MM.1S (cell line): ENCODE results near the gene C8G.

Experiments
- DNase-seq: peaks from one replicate; pipeline ENCODE4 v3.0.0-alpha.2; 2015
- H2AFZ ChIP-seq: fragments of 300-600 bp; sonication (generic); 2 replicates; pipeline ENCODE4 v1.6.0; 2016; ENCODE audit warnings: antibody characterized with exemption, low read length
- H3F3A ChIP-seq: fragments of 300-600 bp; sonication (generic); 2 replicates; pipeline ENCODE4 v1.6.1; 2016; ENCODE audit warnings: mild to moderate bottlenecking, antibody characterized with exemption, low read length, moderate library complexity, mixed read lengths; ENCODE audit not compliant: insufficient read depth
- H3K27ac ChIP-seq: fragments of 300-600 bp; sonication (generic); 2 replicates; pipeline ENCODE4 v1.5.1; 2016; ENCODE audit warnings: mild to moderate bottlenecking, low read length
- H3K27me3 ChIP-seq: fragments of 300-600 bp; sonication (generic); replicated peaks from 2 replicates; pipeline ENCODE4 v1.6.0; 2016; ENCODE audit warnings: low read length; ENCODE audit not compliant: insufficient read depth
- H3K36me3 ChIP-seq: fragments of 300-600 bp; sonication (generic); replicated peaks from 2 replicates; pipeline ENCODE4 v1.6.1; 2016; ENCODE audit warnings: mild to moderate bottlenecking, low read length, mixed read lengths; ENCODE audit not compliant: insufficient read depth
- H3K4me1 ChIP-seq: fragments of 300-600 bp; sonication (generic); 2 replicates; pipeline ENCODE4 v1.6.1; 2016; ENCODE audit warnings: low read length, mixed read lengths
- H3K4me2 ChIP-seq: fragments of 300-600 bp; sonication (generic); 2 replicates; pipeline ENCODE4 v1.6.0; 2016; ENCODE audit warnings: low read depth, low read length
- H3K4me3 ChIP-seq: fragments of 300-600 bp; sonication (generic); 2 replicates; pipeline ENCODE4 v1.5.1; 2016; ENCODE audit warnings: low read length, mixed read lengths
- H3K79me2 ChIP-seq: fragments of 300-600 bp; sonication (generic); 2 replicates; pipeline ENCODE4 v1.6.1; 2016; ENCODE audit warnings: mixed run types, low read length, mixed read lengths
- H3K9ac ChIP-seq: fragments of 300-600 bp; sonication (generic); 2 replicates; pipeline ENCODE4 v1.6.1; 2016; ENCODE audit warnings: low read length, mixed read lengths
- H3K9me2 ChIP-seq: fragments of 300-600 bp; sonication (generic); replicated peaks from 2 replicates; pipeline ENCODE4 v1.6.1; 2016; ENCODE audit warnings: mild to moderate bottlenecking, low read length, mixed read lengths; ENCODE audit not compliant: insufficient read depth
- H3K9me3 ChIP-seq: fragments of 300-600 bp; sonication (generic); replicated peaks from 2 replicates; pipeline ENCODE4 v1.6.1; 2016; ENCODE audit warnings: mild to moderate bottlenecking, low read length, mixed read lengths; ENCODE audit not compliant: insufficient read depth
- H4K20me1 ChIP-seq: fragments of 300-600 bp; sonication (generic); 2 replicates; pipeline ENCODE4 v1.6.1; 2016; ENCODE audit warnings: mild to moderate bottlenecking, low read length, moderate library complexity, mixed read lengths; ENCODE audit not compliant: insufficient read depth
- CTCF ChIP-seq: fragments of 300-600 bp; sonication (generic); IDR thresholded peaks from 2 replicates; pipeline ENCODE4 v1.5.1; 2016; ENCODE audit warnings: antibody characterized with exemption, low read length, mixed read lengths
- EZH2 ChIP-seq: fragments of 300-600 bp; sonication (generic); optimal IDR thresholded peaks from 2 replicates; pipeline ENCODE3; 2017; ENCODE audit warnings: low read depth, mild to moderate bottlenecking, antibody characterized with exemption, low read length, mixed read lengths
- EZH2phosphoT487 ChIP-seq: fragments of 300-600 bp; sonication (generic); IDR thresholded peaks from 2 replicates; pipeline ENCODE4 v1.6.1; 2018; ENCODE audit warnings: antibody characterized with exemption, low read length

C8G gene

GRCh38 chr9:136951541-136952320 is 6.7 kb downstream of the C8G start, which contains the start of gene LCN12:
Gene LCN12 (plus strand): TSS chr9:136952273. CDS start chr9:136952328, 55 bp downstream.
- Histone ChIP-seq H3K9me3 (no peaks in the 10 kb centered on the region), H3K4me1 (peaks cover 6% of the 10 kb centered on the region; the same call in 1 of the 2 replicates), H4K20me1 (no peaks in the 10 kb centered on the region), H3F3A (no peaks in the 10 kb centered on the region), H3K27me3 (peaks cover 37% of the 10 kb centered on the region), H3K27ac (no peak within 1 kb of the TSS), H3K4me2 (no peak within 1 kb of the TSS), H3K36me3 (no peaks in the 10 kb centered on the region), H3K9ac (no peak within 1 kb of the TSS), H3K79me2 (no peaks in the 10 kb centered on the region), H2AFZ (no peak within 1 kb of the TSS), H3K9me2 (no peaks in the 10 kb centered on the region), H3K4me3 (no peak within 1 kb of the TSS)
- no peak for DNase-seq
- TF ChIP-seq CTCF (no peak), EZH2 (no peak), EZH2phosphoT487 (no peak)

GRCh38 chr9:136952321-136952850 is 7.3 kb downstream of the C8G start:
- no peaks in the 10 kb centered on the region for H3K36me3 ChIP-seq
- no peak overlapping the region for H3K27ac ChIP-seq
- no peaks in the 10 kb centered on the region for H3K79me2 ChIP-seq
- no peak overlapping the region for H3K4me3 ChIP-seq
- no peaks in the 10 kb centered on the region for H3K9me3 ChIP-seq
- peaks cover 6% of the 10 kb centered on the region; the same call in 1 of the 2 replicates for H3K4me1 ChIP-seq
- no peaks in the 10 kb centered on the region for H4K20me1 ChIP-seq
- no peak for DNase-seq
- no peak for TF ChIP-seq EZH2phosphoT487
- TF ChIP-seq CTCF: no peak
- no peak for TF ChIP-seq EZH2
- H3K4me2 ChIP-seq: no peak overlapping the region
- peaks cover 38% of the 10 kb centered on the region for H3K27me3 ChIP-seq
- H2AFZ ChIP-seq: no peak overlapping the region
- no peak overlapping the region for H3K9ac ChIP-seq
- no peaks in the 10 kb centered on the region for H3K9me2 ChIP-seq
- H3F3A ChIP-seq: no peaks in the 10 kb centered on the region

- no peak for DNase-seq
- Histone ChIP-seq H3K9me3 (no peaks in the 10 kb centered on the region), H3F3A (no peaks in the 10 kb centered on the region), H2AFZ (no peak overlapping the region), H3K36me3 (no peaks in the 10 kb centered on the region), H3K27ac (no peak overlapping the region), H3K9ac (no peak overlapping the region), H3K4me1 (peaks cover 6% of the 10 kb centered on the region; the same call in 1 of the 2 replicates), H3K4me3 (no peak overlapping the region), H3K4me2 (no peak overlapping the region), H3K79me2 (no peaks in the 10 kb centered on the region), H3K27me3 (peaks cover 46% of the 10 kb centered on the region), H3K9me2 (no peaks in the 10 kb centered on the region), H4K20me1 (no peaks in the 10 kb centered on the region)
- TF ChIP-seq EZH2 (no peak), CTCF (no peak), EZH2phosphoT487 (no peak)
Measured at GRCh38 chr9:136952876-136953770, 8.1 kb downstream of the C8G start.
